Activated B cell treated with CpG ODN at 0.5 μM for 24 hours (primary cell): ENCODE measurements around the gene RAD54L. TPM values are rescaled to one million over a fixed set of nuclear protein-coding genes. Genes with fewer than 3 reads are reported as not detected.

ENCODE experiments used
- ATAC-seq: fragments of 200-7000 bp; cut with Tn5 transposase; one replicate; pipeline ENCODE4 v1.10.0; 2021; ENCODE audit warnings: low read depth, mild to moderate bottlenecking, moderate library complexity
- CTCF ChIA-PET: fragments of 350-600 bp; sonication (Branson Sonifier 250); formaldehyde crosslinking; loops from one replicate; lab custom pipeline; 2021; ENCODE audit warnings: antibody characterized with exemption; lab: Charles Lee
- POLR2A ChIA-PET: fragments of 350-600 bp; sonication (Branson Sonifier 250); formaldehyde crosslinking; loops from one replicate; lab custom pipeline; 2021; ENCODE audit warnings: antibody characterized with exemption; lab: Charles Lee
- DNase-seq: peaks from one replicate; pipeline ENCODE4 v3.0.0; 2022
- H3K27ac Mint-ChIP-seq: one replicate; pipeline ENCODE4 v1.8.0; 2020; ENCODE audit warnings: mixed read lengths
- H3K27me3 Mint-ChIP-seq: one replicate; pipeline ENCODE4 v1.8.0; 2021; ENCODE audit warnings: mixed read lengths
- H3K36me3 Mint-ChIP-seq: one replicate; pipeline ENCODE4 v1.8.0; 2021; ENCODE audit warnings: low read depth, mixed read lengths
- H3K4me1 Mint-ChIP-seq: one replicate; pipeline ENCODE4 v1.8.0; 2021; ENCODE audit warnings: mixed read lengths
- H3K4me3 Mint-ChIP-seq: one replicate; pipeline ENCODE4 v1.8.0; 2020; ENCODE audit warnings: mild to moderate bottlenecking, mixed read lengths
- H3K9me3 Mint-ChIP-seq: one replicate; pipeline ENCODE4 v1.8.0; 2020; ENCODE audit warnings: mixed read lengths
- intact Hi-C: fragments of 100-400 bp; cut with micrococcal nuclease; formaldehyde crosslinking; loops from one replicate; pipeline ENCODE4 v1.15.1; 2024
- total RNA-seq: library from RNA; stranded (reverse); gene quantifications from 2 replicates; pipeline ENCODE4 v1.2.3, GENCODE V29; 2022
- TF ChIP-seq, protein P1 (sequence below): fragments of 200-600 bp; IDR thresholded peaks from one replicate; pipeline ENCODE4 v1.8.0; 2022; ENCODE audit warnings: antibody characterized with exemption, mild to moderate bottlenecking

The RAD54L gene
- total RNA-seq, 1 donor from 2014 or later = 2.9 TPM

GRCh38 chr1:46280092-46280491, 32.5 kb downstream of the RAD54L start:
- Mint-ChIP-seq H3K4me1 (no peaks in the 10 kb centered on the region), H3K27me3 (no peaks in the 10 kb centered on the region), H3K36me3 (peaks cover 51% of the 10 kb centered on the region), H3K9me3 (no peaks in the 10 kb centered on the region), H3K4me3 (no peak overlapping the region), H3K27ac (no peak overlapping the region)
- intact Hi-C loops = no loop called here
- CTCF ChIA-PET = no interaction called here
- POLR2A ChIA-PET = no interaction called here
- TF ChIP-seq, protein P1, sequence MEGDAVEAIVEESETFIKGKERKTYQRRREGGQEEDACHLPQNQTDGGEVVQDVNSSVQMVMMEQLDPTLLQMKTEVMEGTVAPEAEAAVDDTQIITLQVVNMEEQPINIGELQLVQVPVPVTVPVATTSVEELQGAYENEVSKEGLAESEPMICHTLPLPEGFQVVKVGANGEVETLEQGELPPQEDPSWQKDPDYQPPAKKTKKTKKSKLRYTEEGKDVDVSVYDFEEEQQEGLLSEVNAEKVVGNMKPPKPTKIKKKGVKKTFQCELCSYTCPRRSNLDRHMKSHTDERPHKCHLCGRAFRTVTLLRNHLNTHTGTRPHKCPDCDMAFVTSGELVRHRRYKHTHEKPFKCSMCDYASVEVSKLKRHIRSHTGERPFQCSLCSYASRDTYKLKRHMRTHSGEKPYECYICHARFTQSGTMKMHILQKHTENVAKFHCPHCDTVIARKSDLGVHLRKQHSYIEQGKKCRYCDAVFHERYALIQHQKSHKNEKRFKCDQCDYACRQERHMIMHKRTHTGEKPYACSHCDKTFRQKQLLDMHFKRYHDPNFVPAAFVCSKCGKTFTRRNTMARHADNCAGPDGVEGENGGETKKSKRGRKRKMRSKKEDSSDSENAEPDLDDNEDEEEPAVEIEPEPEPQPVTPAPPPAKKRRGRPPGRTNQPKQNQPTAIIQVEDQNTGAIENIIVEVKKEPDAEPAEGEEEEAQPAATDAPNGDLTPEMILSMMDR = no peak
- no peak for ATAC-seq
- no peak for DNase-seq

DNA sequence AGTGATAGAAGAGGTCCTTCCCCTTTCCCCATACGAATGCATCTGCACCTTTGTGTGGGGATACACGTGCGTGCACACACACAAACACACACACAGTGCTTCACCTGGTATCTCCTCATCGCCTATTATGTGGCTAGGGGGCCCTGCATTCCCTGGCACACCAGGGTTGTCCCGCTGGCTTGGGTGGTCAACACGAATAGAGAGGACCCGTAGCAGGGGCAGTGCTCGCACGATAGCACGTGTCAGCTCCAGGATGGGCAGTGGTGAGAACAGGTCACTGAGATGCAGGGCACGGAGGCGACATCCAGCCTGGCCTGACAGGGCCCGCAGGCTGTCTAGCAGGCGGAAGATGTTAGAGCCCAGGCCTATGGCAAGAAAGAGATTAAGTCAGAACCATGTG, 33.5 kb downstream of the RAD54L start:
- DNase-seq (no peak), ATAC-seq (no peak)
- Mint-ChIP-seq H3K4me1 (no peaks in the 10 kb centered on the region), H3K27ac (no peak overlapping the region), H3K36me3 (peaks cover 60% of the 10 kb centered on the region), H3K9me3 (no peaks in the 10 kb centered on the region), H3K4me3 (no peak overlapping the region), H3K27me3 (no peaks in the 10 kb centered on the region)
- TF ChIP-seq, protein P1 = no peak
- CTCF ChIA-PET = no interaction called here
- POLR2A ChIA-PET = no interaction called here
- intact Hi-C loops = no loop called here

GRCh38 chr1:46284058-46284457, 36.5 kb downstream of the RAD54L start:
- POLR2A ChIA-PET = interaction anchor here (0.8 kb wide), 1 partner anchor 37 kb away, joined by 4 read pairs; the partner anchor contains the start of gene RAD54L

GRCh38 chr1:46284597-46285564, 37.3 kb downstream of the RAD54L start:
- ATAC-seq = no peak
- Mint-ChIP-seq H3K4me1 (no peaks in the 10 kb centered on the region), H3K36me3 (peaks cover 73% of the 10 kb centered on the region), H3K4me3 (no peak overlapping the region), H3K27me3 (no peaks in the 10 kb centered on the region), H3K27ac (no peak overlapping the region), H3K9me3 (no peaks in the 10 kb centered on the region)
- intact Hi-C loops = no loop called here
- DNase-seq = no peak
- TF ChIP-seq, protein P1 = no peak
- ChIA-PET CTCF (interaction anchor here (0.6 kb wide), 1 partner anchor 40 kb away, joined by 3 read pairs; no protein-coding TSS in a partner anchor), POLR2A (no interaction called here)

More at GRCh38 chr1:46284058-46284457, 36.5 kb downstream of the RAD54L start:
- Mint-ChIP-seq H3K27ac (no peak overlapping the region), H3K27me3 (no peaks in the 10 kb centered on the region), H3K4me1 (no peaks in the 10 kb centered on the region), H3K4me3 (no peak overlapping the region), H3K36me3 (peaks cover 72% of the 10 kb centered on the region), H3K9me3 (no peaks in the 10 kb centered on the region)
- CTCF ChIA-PET = no interaction called here
- intact Hi-C loops = no loop called here
- TF ChIP-seq, protein P1 = no peak
- ATAC-seq (no peak), DNase-seq (no peak)

DNA sequence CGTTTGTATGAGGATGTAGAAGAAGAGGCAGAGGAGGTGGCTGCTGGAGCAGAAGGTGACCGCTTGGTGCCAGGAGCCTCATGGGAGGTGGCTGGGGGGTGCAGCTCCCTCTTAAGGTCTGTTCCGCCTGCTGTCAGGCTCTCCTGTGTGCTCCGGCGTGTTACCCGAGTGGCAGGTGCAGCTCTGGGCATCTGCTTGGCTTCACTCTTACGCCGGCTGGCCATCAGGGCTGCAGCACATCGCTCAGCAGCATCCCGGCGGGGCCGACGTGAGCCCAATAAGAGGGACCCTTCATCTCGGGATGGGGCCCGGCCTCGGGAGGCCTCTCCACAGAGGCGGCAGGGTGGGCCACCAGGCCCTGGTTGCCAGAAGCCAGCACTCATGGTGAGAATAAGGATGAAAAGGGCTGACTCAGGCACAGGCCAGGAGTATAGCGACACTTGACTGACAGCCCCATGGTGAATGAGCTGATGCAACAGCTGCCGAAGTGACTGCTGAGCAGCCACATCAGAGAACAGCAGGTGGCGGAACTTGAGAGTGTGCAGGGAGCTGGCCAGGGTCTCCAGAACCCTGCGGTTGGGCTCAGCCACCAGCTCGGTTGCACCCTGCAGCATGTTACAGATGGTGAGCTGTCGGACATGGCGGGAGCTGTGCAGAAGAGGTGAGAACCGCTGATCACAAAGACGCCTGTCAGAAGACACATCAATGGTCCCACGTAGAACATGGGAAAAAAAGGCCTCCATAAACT, 38.3 kb downstream of the RAD54L start:
- intact Hi-C loops = no loop called here
- Mint-ChIP-seq H3K4me3 (no peak overlapping the region), H3K27me3 (no peaks in the 10 kb centered on the region), H3K9me3 (no peaks in the 10 kb centered on the region), H3K4me1 (no peaks in the 10 kb centered on the region), H3K36me3 (peaks cover 65% of the 10 kb centered on the region), H3K27ac (no peak overlapping the region)
- ATAC-seq = no peak
- no peak for DNase-seq
- TF ChIP-seq, protein P1 = no peak
- POLR2A ChIA-PET = no interaction called here
- CTCF ChIA-PET = no interaction called here
